GM19397 (cell line): ENCODE results near the gene KCNH5.

Experiments
- ATAC-seq: cut with Tn5 transposase; IDR thresholded peaks from one replicate; pipeline ENCODE4 v1.9.1; 2021; ENCODE audit warnings: mild to moderate bottlenecking, moderate library complexity; ENCODE audit not compliant: unreplicated experiment

KCNH5 gene

GRCh38 chr14:62994096-62994495 is 51.2 kb downstream of the KCNH5 start:
- no peak for ATAC-seq

- no peak for ATAC-seq
Measured at GRCh38 chr14:62988967-62989366, 56.3 kb downstream of the KCNH5 start.

GRCh38 chr14:62983821-62984220 is 61.4 kb downstream of the KCNH5 start:
- ATAC-seq: no peak

GRCh38 chr14:62980693-62981092 is 64.6 kb downstream of the KCNH5 start:
- no peak for ATAC-seq

GRCh38 chr14:62957562-62957961 is 87.7 kb downstream of the KCNH5 start:
- no peak for ATAC-seq

- no peak for ATAC-seq
Measured at GRCh38 chr14:62956413-62956812, 88.8 kb downstream of the KCNH5 start.

- no peak for ATAC-seq
Measured at GRCh38 chr14:62954165-62954564, 91.1 kb downstream of the KCNH5 start.

- ATAC-seq: no peak
Measured at GRCh38 chr14:62952226-62952625, 93.0 kb downstream of the KCNH5 start.

GRCh38 chr14:62947301-62947700 is 98.0 kb downstream of the KCNH5 start:
- no peak for ATAC-seq

GRCh38 chr14:62946221-62946620 is 99.0 kb downstream of the KCNH5 start:
- no peak for ATAC-seq

- no peak for ATAC-seq
Measured at GRCh38 chr14:62943202-62943601, 102.1 kb downstream of the KCNH5 start.

- ATAC-seq: no peak
Measured at GRCh38 chr14:62939970-62940369, 105.3 kb downstream of the KCNH5 start.

- ATAC-seq: no peak
Measured at GRCh38 chr14:62938778-62939177, 106.5 kb downstream of the KCNH5 start.

- ATAC-seq: no peak
Measured at GRCh38 chr14:62934439-62934838, 110.8 kb downstream of the KCNH5 start.

- ATAC-seq: no peak
Measured at GRCh38 chr14:62921466-62921865, 123.8 kb downstream of the KCNH5 start.

GRCh38 chr14:62916551-62916950 is 128.7 kb downstream of the KCNH5 start:
- ATAC-seq: no peak

- no peak for ATAC-seq
Measured at GRCh38 chr14:62914873-62915272, 130.4 kb downstream of the KCNH5 start.

GRCh38 chr14:62914025-62914424 is 131.2 kb downstream of the KCNH5 start:
- no peak for ATAC-seq

- ATAC-seq: no peak
Measured at GRCh38 chr14:62908506-62908905, 136.8 kb downstream of the KCNH5 start.

- ATAC-seq: no peak
Measured at GRCh38 chr14:62905566-62905965, 139.7 kb downstream of the KCNH5 start.

- ATAC-seq: no peak
Measured at GRCh38 chr14:62897771-62898170, 147.5 kb downstream of the KCNH5 start.

- no peak for ATAC-seq
Measured at GRCh38 chr14:62896932-62897456, 148.3 kb downstream of the KCNH5 start.

GRCh38 chr14:62894736-62895135 is 150.5 kb downstream of the KCNH5 start:
- no peak for ATAC-seq

GRCh38 chr14:62889364-62889763 is 155.9 kb downstream of the KCNH5 start:
- no peak for ATAC-seq
